ENCODE results near the gene ARHGEF4.
A peak's percentile ranks its signal among the peaks of the same experiment; 100 is the strongest.

The ARHGEF4 gene

GRCh38 chr2:131038258-131039100 lies 201.8 kb downstream of the ARHGEF4 start:
- H3K27ac Mint-ChIP-seq: no peak overlapping the region
- H3K36me3 Mint-ChIP-seq: no peaks in the 10 kb centered on the region
- no peak overlapping the region for H3K4me3 Mint-ChIP-seq
- DNase-seq (ENCODE audit: low spot score in 2 of 2) (no peak), ATAC-seq (ENCODE audit: low read depth) (no peak)
- peaks cover 14% of the 10 kb centered on the region for H3K27me3 Mint-ChIP-seq
- H3K9me3 Mint-ChIP-seq: no peaks in the 10 kb centered on the region
- peaks cover 3% of the 10 kb centered on the region for H3K4me1 Mint-ChIP-seq

DNA sequence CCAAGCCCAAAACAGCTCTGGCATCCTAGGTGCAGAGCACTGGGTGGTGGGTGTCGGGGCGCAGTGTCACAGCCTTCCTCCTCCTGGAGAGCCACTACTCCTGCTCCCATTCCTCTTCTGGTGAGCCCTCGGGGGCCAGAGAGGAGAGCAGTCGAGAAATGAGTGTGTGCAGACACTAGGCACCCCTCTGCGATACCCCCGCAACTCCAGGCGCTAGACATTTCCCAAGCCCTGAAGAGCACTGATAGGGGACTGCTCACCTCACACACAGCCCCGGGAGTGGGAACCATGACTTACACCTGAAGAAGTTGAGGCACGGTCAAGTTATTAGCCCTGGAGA lies 202.4 kb downstream of the ARHGEF4 start:
- H3K9me3 Mint-ChIP-seq: no peaks in the 10 kb centered on the region
- H3K4me1 Mint-ChIP-seq: peaks cover 3% of the 10 kb centered on the region
- H3K4me3 Mint-ChIP-seq: no peak overlapping the region
- DNase-seq (ENCODE audit: low spot score in 2 of 2) (no peak), ATAC-seq (ENCODE audit: low read depth) (no peak)
- H3K27ac Mint-ChIP-seq: no peak overlapping the region
- H3K36me3 Mint-ChIP-seq: no peaks in the 10 kb centered on the region
- peaks cover 13% of the 10 kb centered on the region for H3K27me3 Mint-ChIP-seq

DNA sequence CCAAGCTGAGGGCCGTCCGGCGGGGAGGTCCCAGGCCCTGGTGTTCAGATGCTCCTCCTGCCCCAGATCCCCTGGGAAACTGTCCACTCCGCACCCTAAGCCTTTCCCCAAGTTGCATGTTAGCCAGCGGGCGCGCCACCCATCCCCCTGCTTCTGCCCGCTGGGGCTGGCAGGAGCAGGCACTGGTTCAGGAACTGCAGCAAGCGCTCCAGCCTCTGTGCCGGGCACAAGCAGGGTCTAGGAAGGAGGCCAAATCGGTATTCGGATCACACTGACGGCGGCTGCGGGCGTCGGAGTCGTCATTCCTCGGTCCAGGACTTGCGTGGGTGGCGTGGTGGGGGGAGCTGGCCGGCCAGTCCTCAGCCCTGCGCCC lies 202.8 kb downstream of the ARHGEF4 start:
- Mint-ChIP-seq H3K4me1 (peaks cover 3% of the 10 kb centered on the region), H3K27ac (no peak overlapping the region), H3K36me3 (no peaks in the 10 kb centered on the region), H3K4me3 (no peak overlapping the region), H3K27me3 (peaks cover 12% of the 10 kb centered on the region), H3K9me3 (no peaks in the 10 kb centered on the region)
- ATAC-seq (ENCODE audit: low read depth) (no peak), DNase-seq (ENCODE audit: low spot score in 2 of 2) (no peak)

DNA sequence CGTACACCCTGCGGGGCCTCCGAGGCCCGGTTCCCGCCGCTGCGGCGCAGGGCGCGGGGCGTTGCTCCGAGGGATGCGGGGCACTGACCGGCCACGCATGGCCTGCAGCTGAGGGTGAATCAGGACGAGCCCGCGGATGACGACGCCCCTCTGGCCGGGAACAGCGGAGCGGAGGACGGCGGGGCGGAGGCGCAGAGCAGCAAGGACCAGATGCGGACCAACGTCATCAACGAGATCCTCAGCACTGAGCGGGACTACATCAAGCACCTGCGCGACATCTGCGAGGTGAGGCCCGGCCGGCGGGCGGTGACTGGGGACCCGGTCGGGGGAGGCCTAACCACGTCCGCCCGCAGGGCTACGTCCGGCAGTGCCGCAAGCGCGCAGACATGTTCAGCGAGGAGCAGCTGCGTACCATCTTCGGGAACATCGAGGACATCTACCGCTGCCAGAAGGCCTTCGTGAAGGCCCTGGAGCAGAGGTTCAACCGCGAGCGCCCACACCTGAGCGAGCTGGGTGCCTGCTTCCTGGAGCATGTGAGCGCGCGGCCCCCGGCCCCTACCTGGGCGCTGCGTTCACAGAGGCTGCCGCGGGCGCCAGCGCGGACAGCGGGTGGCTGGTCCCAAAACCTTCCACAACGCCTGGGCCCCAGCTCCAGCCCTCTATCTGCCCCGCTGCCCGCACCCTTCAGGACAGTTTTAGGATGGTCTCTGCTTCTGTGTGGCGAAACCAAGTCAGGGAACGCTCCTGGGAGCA lies 203.4 kb downstream of the ARHGEF4 start:
- H3K36me3 Mint-ChIP-seq: no peaks in the 10 kb centered on the region
- no peak overlapping the region for H3K27ac Mint-ChIP-seq
- H3K9me3 Mint-ChIP-seq: no peaks in the 10 kb centered on the region
- peaks cover 3% of the 10 kb centered on the region for H3K4me1 Mint-ChIP-seq
- peak overlapping the region; percentile 27 for H3K4me3 Mint-ChIP-seq
- DNase-seq (ENCODE audit: low spot score in 2 of 2): no peak
- ATAC-seq (ENCODE audit: low read depth): peak; percentile 55
- H3K27me3 Mint-ChIP-seq: peaks cover 12% of the 10 kb centered on the region

- peaks cover 3% of the 10 kb centered on the region for H3K4me1 Mint-ChIP-seq
- no peaks in the 10 kb centered on the region for H3K9me3 Mint-ChIP-seq
- no peaks in the 10 kb centered on the region for H3K36me3 Mint-ChIP-seq
- H3K27ac Mint-ChIP-seq: no peak overlapping the region
- ATAC-seq (ENCODE audit: low read depth): no peak
- H3K4me3 Mint-ChIP-seq: peak overlapping the region; percentile 27
- DNase-seq (ENCODE audit: low spot score in 2 of 2): no peak
- peaks cover 12% of the 10 kb centered on the region for H3K27me3 Mint-ChIP-seq
Observed at GRCh38 chr2:131040661-131041401, 204.1 kb downstream of the ARHGEF4 start.

GRCh38 chr2:131041402-131042147 lies 204.9 kb downstream of the ARHGEF4 start:
- Mint-ChIP-seq H3K36me3 (no peaks in the 10 kb centered on the region), H3K27ac (no peak overlapping the region), H3K27me3 (peaks cover 11% of the 10 kb centered on the region), H3K9me3 (no peaks in the 10 kb centered on the region), H3K4me1 (peaks cover 3% of the 10 kb centered on the region), H3K4me3 (no peak overlapping the region)
- ATAC-seq (ENCODE audit: low read depth) (no peak), DNase-seq (ENCODE audit: low spot score in 2 of 2) (no peak)

GRCh38 chr2:131042148-131042775 lies 205.5 kb downstream of the ARHGEF4 start:
- H3K4me1 Mint-ChIP-seq: peaks cover 3% of the 10 kb centered on the region
- peaks cover 3% of the 10 kb centered on the region for H3K36me3 Mint-ChIP-seq
- DNase-seq (ENCODE audit: low spot score in 2 of 2) (no peak), ATAC-seq (ENCODE audit: low read depth) (no peak)
- H3K27ac Mint-ChIP-seq: no peak overlapping the region
- H3K9me3 Mint-ChIP-seq: no peaks in the 10 kb centered on the region
- H3K4me3 Mint-ChIP-seq: no peak overlapping the region
- H3K27me3 Mint-ChIP-seq: peaks cover 11% of the 10 kb centered on the region

DNA sequence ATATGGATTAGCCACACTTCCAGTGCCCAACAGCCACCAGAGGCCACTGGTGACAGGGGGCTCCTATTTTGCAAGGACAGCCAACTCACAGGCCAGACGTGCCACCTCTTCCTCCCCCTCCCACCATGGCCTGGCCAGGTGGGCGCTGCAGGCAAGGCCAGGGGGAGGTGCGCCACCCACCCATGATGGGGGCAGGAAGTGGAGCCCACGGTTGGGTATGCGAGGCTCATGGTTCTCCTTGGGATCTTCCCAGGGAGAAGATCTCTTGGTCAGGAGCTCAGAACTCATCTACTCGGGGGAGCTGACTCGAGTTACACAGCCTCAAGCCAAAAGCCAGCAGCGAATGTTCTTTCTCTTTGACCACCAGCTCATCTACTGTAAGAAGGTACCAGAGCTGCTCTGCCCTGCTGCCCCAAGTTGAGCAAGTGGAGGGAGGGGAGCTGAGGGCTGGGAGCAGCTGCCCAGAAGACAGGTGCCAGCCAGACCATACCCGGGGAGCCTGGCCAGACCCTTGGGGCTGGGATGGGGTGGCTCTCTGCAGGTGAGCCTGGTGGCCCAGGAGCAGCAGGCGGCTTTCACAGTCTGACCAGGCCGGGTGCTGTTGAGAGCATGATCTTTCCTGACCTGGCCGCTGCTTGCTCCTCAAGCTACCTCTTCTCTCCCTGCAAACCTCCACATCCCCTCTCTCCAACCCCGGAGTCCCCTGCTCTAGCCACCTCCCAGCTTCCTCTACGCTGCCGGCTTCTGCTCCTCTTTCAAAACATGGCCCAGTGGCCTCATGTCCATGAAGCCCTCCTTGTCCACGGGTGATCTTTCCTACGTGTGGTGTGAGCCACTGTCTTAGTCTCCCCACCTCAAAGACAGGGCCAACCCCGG lies 206.7 kb downstream of the ARHGEF4 start:
- H3K4me1 Mint-ChIP-seq: peaks cover 3% of the 10 kb centered on the region
- H3K9me3 Mint-ChIP-seq: no peaks in the 10 kb centered on the region
- no peak for DNase-seq (ENCODE audit: low spot score in 2 of 2)
- H3K4me3 Mint-ChIP-seq: no peak overlapping the region
- ATAC-seq (ENCODE audit: low read depth): no peak
- peaks cover 9% of the 10 kb centered on the region for H3K36me3 Mint-ChIP-seq
- H3K27me3 Mint-ChIP-seq: peaks cover 7% of the 10 kb centered on the region
- no peak overlapping the region for H3K27ac Mint-ChIP-seq

DNA sequence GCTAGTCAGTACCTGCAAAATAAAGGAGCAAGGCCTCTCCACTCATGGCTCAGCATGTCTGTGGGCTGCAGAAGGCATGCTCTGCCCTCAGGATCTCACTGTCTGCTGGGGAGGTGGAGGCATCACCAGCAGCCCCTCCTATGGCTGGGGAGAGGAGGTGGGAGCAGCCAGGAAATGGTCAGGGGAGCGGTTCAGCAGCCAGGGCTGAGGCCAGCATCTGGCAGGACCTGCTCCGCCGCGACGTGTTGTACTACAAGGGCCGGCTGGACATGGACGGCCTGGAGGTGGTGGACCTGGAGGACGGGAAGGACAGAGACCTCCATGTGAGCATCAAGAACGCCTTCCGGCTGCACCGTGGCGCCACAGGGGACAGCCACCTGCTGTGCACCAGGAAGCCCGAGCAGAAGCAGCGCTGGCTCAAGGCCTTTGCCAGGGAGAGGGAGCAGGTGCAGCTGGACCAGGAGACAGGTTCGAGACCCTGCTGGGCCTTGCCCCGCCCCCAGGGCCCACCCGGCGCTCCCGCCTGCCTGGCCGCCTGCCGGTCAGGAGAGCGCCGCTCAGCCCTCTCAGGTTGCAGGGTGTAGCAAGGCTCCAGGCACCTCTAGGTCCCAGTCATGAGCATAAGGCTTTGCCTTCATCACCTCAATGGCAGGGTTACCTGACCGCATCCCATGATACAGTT lies 207.5 kb downstream of the ARHGEF4 start:
- ATAC-seq (ENCODE audit: low read depth) (no peak), DNase-seq (ENCODE audit: low spot score in 2 of 2) (no peak)
- no peak overlapping the region for H3K27ac Mint-ChIP-seq
- peaks cover 7% of the 10 kb centered on the region for H3K27me3 Mint-ChIP-seq
- H3K4me1 Mint-ChIP-seq: peaks cover 6% of the 10 kb centered on the region
- no peaks in the 10 kb centered on the region for H3K9me3 Mint-ChIP-seq
- H3K4me3 Mint-ChIP-seq: no peak overlapping the region
- peaks cover 12% of the 10 kb centered on the region for H3K36me3 Mint-ChIP-seq

- Mint-ChIP-seq H3K27me3 (peaks cover 7% of the 10 kb centered on the region), H3K4me3 (no peak overlapping the region), H3K9me3 (no peaks in the 10 kb centered on the region), H3K36me3 (peaks cover 14% of the 10 kb centered on the region), H3K4me1 (peaks cover 6% of the 10 kb centered on the region), H3K27ac (no peak overlapping the region)
- ATAC-seq (ENCODE audit: low read depth) (no peak), DNase-seq (ENCODE audit: low spot score in 2 of 2) (no peak)
Observed at GRCh38 chr2:131044757-131045150, 208.0 kb downstream of the ARHGEF4 start.

DNA sequence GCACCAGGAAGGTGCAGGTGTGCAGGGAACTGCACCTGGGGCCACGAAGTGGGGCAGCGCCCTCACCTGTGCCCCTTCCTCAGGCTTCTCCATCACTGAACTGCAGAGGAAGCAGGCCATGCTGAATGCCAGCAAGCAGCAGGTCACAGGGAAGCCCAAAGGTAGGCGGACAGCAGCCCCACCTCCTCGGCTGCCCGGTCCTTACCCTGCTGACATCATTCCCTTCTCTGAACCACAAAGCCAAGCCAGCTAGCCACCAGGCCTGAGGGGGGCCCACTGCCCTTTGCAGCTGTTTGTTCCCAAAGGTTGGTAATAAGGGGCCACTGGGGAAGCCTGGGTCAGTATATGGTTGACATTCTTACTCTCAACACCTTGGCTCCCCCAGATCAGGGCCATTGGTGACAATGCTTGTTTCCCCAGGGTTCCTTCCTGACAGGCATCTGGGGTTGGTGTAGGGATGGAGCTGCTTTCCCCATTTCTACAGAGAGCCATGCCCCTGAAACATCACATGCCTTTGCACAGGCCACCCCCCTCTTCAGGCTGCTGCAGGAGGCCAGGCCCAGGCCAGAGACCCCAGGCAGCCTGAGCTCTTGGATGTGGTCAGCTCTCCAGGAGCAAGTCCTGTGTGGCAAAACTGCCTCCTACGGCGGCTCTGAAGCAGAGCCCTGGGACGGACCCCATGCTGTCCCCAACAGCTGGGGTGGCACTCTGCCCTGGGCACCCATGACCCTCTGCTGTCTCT lies 208.7 kb downstream of the ARHGEF4 start:
- no peaks in the 10 kb centered on the region for H3K9me3 Mint-ChIP-seq
- peaks cover 16% of the 10 kb centered on the region for H3K36me3 Mint-ChIP-seq
- no peak overlapping the region for H3K4me3 Mint-ChIP-seq
- peaks cover 9% of the 10 kb centered on the region for H3K4me1 Mint-ChIP-seq
- H3K27me3 Mint-ChIP-seq: peaks cover 7% of the 10 kb centered on the region
- H3K27ac Mint-ChIP-seq: no peak overlapping the region
- DNase-seq (ENCODE audit: low spot score in 2 of 2) (no peak), ATAC-seq (ENCODE audit: low read depth) (no peak)

Measured in memory B cell (primary cell).